OCI-LY7 (cell line): ENCODE data around the gene TMEM37. TPM values are rescaled to one million over a fixed set of nuclear protein-coding genes. Genes with fewer than 3 reads are reported as not detected.

ENCODE experiments used
- BruUV-seq: library from RNA; stranded (reverse); fragments of 400-500 nt; replicated peaks from 2 replicates; lab custom pipeline; 2021; lab: Mats Ljungman, UMichigan
- CTCF ChIA-PET: fragments of 300-600 bp; sonication (Branson Sonifier 250); formaldehyde crosslinking; loops from one replicate; lab custom pipeline; 2022; ENCODE audit warnings: antibody characterized with exemption; ENCODE audit not compliant: unreplicated experiment; lab: Charles Lee
- POLR2A ChIA-PET: fragments of 300-600 bp; sonication (Branson Sonifier 250); formaldehyde crosslinking; loops from one replicate; lab custom pipeline; 2022; ENCODE audit warnings: antibody characterized with exemption; lab: Charles Lee
- DNase-seq: peaks from one replicate; pipeline ENCODE4 v3.0.0-alpha.2; 2015; ENCODE audit warnings: low spot score
- H2AFZ ChIP-seq: fragments of 200-600 bp; sonication (generic), shearing (Covaris generic); 2 replicates; pipeline ENCODE4 v1.6.1; 2014; ENCODE audit warnings: mild to moderate bottlenecking, antibody characterized with exemption, low read length, moderate library complexity
- H3K27ac ChIP-seq: fragments of 200-600 bp; sonication (generic); 2 replicates; pipeline ENCODE4 v1.5.1; 2014; ENCODE audit warnings: mixed run types, low read depth, mild to moderate bottlenecking, moderate library complexity, low read length, inconsistent platforms; ENCODE audit not compliant: poor library complexity, severe bottlenecking
- H3K36me3 ChIP-seq: fragments of 200-600 bp; sonication (generic); 2 replicates; pipeline ENCODE4 v1.6.1; 2014; ENCODE audit warnings: mild to moderate bottlenecking, antibody characterized with exemption, low read length, moderate library complexity, mixed read lengths; ENCODE audit not compliant: insufficient read depth
- H3K4me1 ChIP-seq: fragments of 200-600 bp; sonication (generic); 2 replicates; pipeline ENCODE4 v1.5.1; 2014; ENCODE audit warnings: mild to moderate bottlenecking, low read length; ENCODE audit not compliant: insufficient read depth, poor library complexity, severe bottlenecking
- H3K4me2 ChIP-seq: fragments of 200-600 bp; sonication (generic); 2 replicates; pipeline ENCODE4 v1.6.1; 2014; ENCODE audit warnings: mild to moderate bottlenecking, low read length
- H3K4me3 ChIP-seq: fragments of 200-600 bp; sonication (generic); 2 replicates; pipeline ENCODE4 v1.5.1; 2014; ENCODE audit warnings: mild to moderate bottlenecking, low read depth, low read length; ENCODE audit not compliant: poor library complexity, severe bottlenecking
- H3K79me2 ChIP-seq: fragments of 200-600 bp; sonication (generic); 2 replicates; pipeline ENCODE4 v1.6.1; 2016; ENCODE audit warnings: low read depth, mild to moderate bottlenecking, low read length, moderate library complexity, mixed read lengths; ENCODE audit not compliant: insufficient read depth
- H3K9me2 ChIP-seq: fragments of 200-600 bp; sonication (generic); 2 replicates; pipeline ENCODE4 v1.6.1; 2016; ENCODE audit warnings: mild to moderate bottlenecking, low read length, mixed read lengths; ENCODE audit not compliant: insufficient read depth
- H3K9me3 ChIP-seq: fragments of 200-600 bp; sonication (generic); 2 replicates; pipeline ENCODE4 v1.6.1; 2014; ENCODE audit warnings: mild to moderate bottlenecking, mixed run types, low read length, mixed read lengths
- H4K20me1 ChIP-seq: fragments of 200-600 bp; sonication (generic); 2 replicates; pipeline ENCODE4 v1.6.1; 2014; ENCODE audit warnings: mild to moderate bottlenecking, antibody characterized with exemption, low read length, moderate library complexity, mixed read lengths; ENCODE audit not compliant: insufficient read depth
- CTCF ChIP-seq: fragments of 200-600 bp; sonication (generic); conservative IDR thresholded peaks from 2 replicates; pipeline ENCODE4 v1.5.1; 2014; ENCODE audit warnings: mild to moderate bottlenecking, antibody characterized with exemption, low read length, moderate library complexity, mixed read lengths
- EZH2phosphoT487 ChIP-seq: fragments of 200-600 bp; sonication (generic); IDR thresholded peaks from 2 replicates; pipeline ENCODE4 v1.6.1; 2018; ENCODE audit warnings: low read depth, borderline replicate concordance, mild to moderate bottlenecking, mixed run types, antibody characterized with exemption, low read length, moderate library complexity, mixed read lengths
- intact Hi-C: fragments of 100-400 bp; cut with micrococcal nuclease; formaldehyde crosslinking; loops from one replicate; pipeline ENCODE4 v1.10.0; 2022; ENCODE audit not compliant: unreplicated experiment
- total RNA-seq, 2 experiments: library from RNA; depleted of rRNA in 1 of 2; stranded (reverse); fragments of >200 nt in 1 of 2; shearing (Covaris generic) in 1 of 2; gene quantifications; 2 replicates each; pipeline ENCODE4 v1.2.3, GENCODE V29; 2014 to 2022

The TMEM37 gene
- total RNA-seq, 2 experiments from 2014 or later: not detected

- Histone ChIP-seq H3K9me2 (no peaks in the 10 kb centered on the region), H3K4me3 (no peak overlapping the region), H2AFZ (no peak overlapping the region), H3K4me1 (peaks cover 15% of the 10 kb centered on the region), H3K4me2 (no peak overlapping the region), H3K36me3 (no peaks in the 10 kb centered on the region), H3K79me2 (no peaks in the 10 kb centered on the region), H4K20me1 (no peaks in the 10 kb centered on the region), H3K9me3 (no peaks in the 10 kb centered on the region), H3K27ac (no peak overlapping the region)
- TF ChIP-seq CTCF (no peak), EZH2phosphoT487 (no peak)
- no peak for DNase-seq
- no TSS peak for BruUV-seq
- CTCF ChIA-PET: no interaction called here
- intact Hi-C loops: no loop called here
- POLR2A ChIA-PET: interaction anchor here (1.0 to 1.2 kb wide), 2 partner anchors 8 to 10 kb away, joined by 3 to 5 read pairs; no protein-coding TSS in a partner anchor
These were observed 19.8 kb downstream of the TMEM37 start for GRCh38 chr2:119451336-119452050.

- no peak overlapping the region for H2AFZ ChIP-seq
- POLR2A ChIA-PET: interaction anchor here (0.6 to 1.9 kb wide), 3 partner anchors 12 to 941 kb away, joined by 3 to 4 read pairs (median 3); no protein-coding TSS in a partner anchor
- H3K79me2 ChIP-seq: no peaks in the 10 kb centered on the region
- H3K27ac ChIP-seq: no peak overlapping the region
- TF ChIP-seq EZH2phosphoT487: no peak
- TF ChIP-seq CTCF: no peak
- no peaks in the 10 kb centered on the region for H4K20me1 ChIP-seq
- no peaks in the 10 kb centered on the region for H3K9me2 ChIP-seq
- H3K4me3 ChIP-seq: no peak overlapping the region
- no TSS peak for BruUV-seq
- CTCF ChIA-PET: interaction anchor here (1.1 kb wide), 1 partner anchor 12 kb away, joined by 3 read pairs; no protein-coding TSS in a partner anchor
- H3K4me1 ChIP-seq: peaks cover 5% of the 10 kb centered on the region
- no peaks in the 10 kb centered on the region for H3K9me3 ChIP-seq
- no peak overlapping the region for H3K4me2 ChIP-seq
- H3K36me3 ChIP-seq: no peaks in the 10 kb centered on the region
- no peak for DNase-seq
- intact Hi-C loops: no loop called here
These were observed 22.4 kb downstream of the TMEM37 start for GRCh38 chr2:119453972-119454593.
